Measurements from ENCODE around the gene MYH1.
"Not testable (repeated sequence)": the region's sequence is repeated elsewhere in the genome, so short reads cannot be mapped to it uniquely, and the experiment has no call there.

The MYH1 gene

GRCh38 chr17:10518271-10519037 is at the start of gene MYH1:
TSS of gene MYH1 (minus strand) at chr17:10518542. CDS start at chr17:10516642, 1,900 bp downstream.
- no peak for DNase-seq (ENCODE audit: low read depth in 3 of 3, low spot score in 1 of 3)

GRCh38 chr17:10563991-10564660 is 45.8 kb upstream of the MYH1 start:
- DNase-seq (ENCODE audit: low read depth in 3 of 3, low spot score in 1 of 3) = no peak

GRCh38 chr17:10558049-10558448 is 39.7 kb upstream of the MYH1 start:
- DNase-seq (ENCODE audit: low read depth in 3 of 3, low spot score in 1 of 3) = no peak

- no peak for DNase-seq (ENCODE audit: low read depth in 3 of 3, low spot score in 1 of 3)
These were observed 39.1 kb upstream of the MYH1 start for GRCh38 chr17:10557422-10557821.

GRCh38 chr17:10556301-10557005 is 38.1 kb upstream of the MYH1 start:
- no peak for DNase-seq (ENCODE audit: low read depth in 3 of 3, low spot score in 1 of 3)

- DNase-seq (ENCODE audit: low read depth in 3 of 3, low spot score in 1 of 3) = no peak
These were observed 31.7 kb upstream of the MYH1 start for GRCh38 chr17:10550014-10550413.

GRCh38 chr17:10549096-10549842 is 30.9 kb upstream of the MYH1 start, which contains the start of gene MYH2:
TSS of gene MYH2 (minus strand) at chr17:10549658. CDS start at chr17:10547920, 1,738 bp downstream.
- DNase-seq (ENCODE audit: low read depth in 3 of 3, low spot score in 1 of 3) = no peak

- no peak for DNase-seq (ENCODE audit: low read depth in 3 of 3, low spot score in 1 of 3)
These were observed 29.0 kb upstream of the MYH1 start for GRCh38 chr17:10547351-10547750.

- DNase-seq (ENCODE audit: low read depth in 3 of 3, low spot score in 1 of 3) = not testable (repeated sequence)
These were observed 25.1 kb upstream of the MYH1 start for GRCh38 chr17:10543486-10543885.

- DNase-seq (ENCODE audit: low read depth in 3 of 3, low spot score in 1 of 3) = not testable (repeated sequence)
These were observed 22.8 kb upstream of the MYH1 start for GRCh38 chr17:10541179-10541578.

GRCh38 chr17:10532026-10532425 is 13.7 kb upstream of the MYH1 start:
- no peak for DNase-seq (ENCODE audit: low read depth in 3 of 3, low spot score in 1 of 3)

- DNase-seq (ENCODE audit: low read depth in 3 of 3, low spot score in 1 of 3) = no peak
These were observed 9.1 kb upstream of the MYH1 start for GRCh38 chr17:10527419-10527818.

GRCh38 chr17:10526517-10526916 is 8.2 kb upstream of the MYH1 start:
- no peak for DNase-seq (ENCODE audit: low read depth in 3 of 3, low spot score in 1 of 3)

- DNase-seq (ENCODE audit: low read depth in 3 of 3, low spot score in 1 of 3) = no peak
These were observed 4.7 kb upstream of the MYH1 start for GRCh38 chr17:10523064-10523463.

- DNase-seq (ENCODE audit: low read depth in 3 of 3, low spot score in 1 of 3) = no peak
These were observed 3.6 kb upstream of the MYH1 start for GRCh38 chr17:10521949-10522348.

- no peak for DNase-seq (ENCODE audit: low read depth in 3 of 3, low spot score in 1 of 3)
These were observed 1.7 kb downstream of the MYH1 start for GRCh38 chr17:10516638-10517037.

- DNase-seq (ENCODE audit: low read depth in 3 of 3, low spot score in 1 of 3) = no peak
These were observed 2.3 kb downstream of the MYH1 start for GRCh38 chr17:10516065-10516464.

- DNase-seq (ENCODE audit: low read depth in 3 of 3, low spot score in 1 of 3) = no peak
These were observed 4.9 kb downstream of the MYH1 start for GRCh38 chr17:10513299-10514067.

- no peak for DNase-seq (ENCODE audit: low read depth in 3 of 3, low spot score in 1 of 3)
These were observed 5.5 kb downstream of the MYH1 start for GRCh38 chr17:10512856-10513255.

- no peak for DNase-seq (ENCODE audit: low read depth in 3 of 3, low spot score in 1 of 3)
These were observed 18.4 kb downstream of the MYH1 start for GRCh38 chr17:10499950-10500349.

All from stimulated activated CD4-positive, alpha-beta T cell treated with anti-CD3 and anti-CD28 coated beads, TNF-alpha, amount 100 ng/mL, for 1 hour (primary cell).